AG09319 (cell line): Measurements from ENCODE around the gene TUB.

Experiments
- DNase-seq: peaks from one replicate; pipeline ENCODE4 v3.0.0-alpha.2; 2010; ENCODE audit warnings: low read depth; ENCODE audit errors: extremely low read depth
- TF ChIP-seq, protein P1 (sequence below): IDR thresholded peaks from 2 replicates; pipeline ENCODE4 v1.5.1; 2011; ENCODE audit warnings: low read depth, mild to moderate bottlenecking, inconsistent platforms, low read length, moderate library complexity

The TUB gene

GRCh38 chr11:8065031-8065430, 16.0 kb upstream of the TUB start:
- TF ChIP-seq, protein P1, sequence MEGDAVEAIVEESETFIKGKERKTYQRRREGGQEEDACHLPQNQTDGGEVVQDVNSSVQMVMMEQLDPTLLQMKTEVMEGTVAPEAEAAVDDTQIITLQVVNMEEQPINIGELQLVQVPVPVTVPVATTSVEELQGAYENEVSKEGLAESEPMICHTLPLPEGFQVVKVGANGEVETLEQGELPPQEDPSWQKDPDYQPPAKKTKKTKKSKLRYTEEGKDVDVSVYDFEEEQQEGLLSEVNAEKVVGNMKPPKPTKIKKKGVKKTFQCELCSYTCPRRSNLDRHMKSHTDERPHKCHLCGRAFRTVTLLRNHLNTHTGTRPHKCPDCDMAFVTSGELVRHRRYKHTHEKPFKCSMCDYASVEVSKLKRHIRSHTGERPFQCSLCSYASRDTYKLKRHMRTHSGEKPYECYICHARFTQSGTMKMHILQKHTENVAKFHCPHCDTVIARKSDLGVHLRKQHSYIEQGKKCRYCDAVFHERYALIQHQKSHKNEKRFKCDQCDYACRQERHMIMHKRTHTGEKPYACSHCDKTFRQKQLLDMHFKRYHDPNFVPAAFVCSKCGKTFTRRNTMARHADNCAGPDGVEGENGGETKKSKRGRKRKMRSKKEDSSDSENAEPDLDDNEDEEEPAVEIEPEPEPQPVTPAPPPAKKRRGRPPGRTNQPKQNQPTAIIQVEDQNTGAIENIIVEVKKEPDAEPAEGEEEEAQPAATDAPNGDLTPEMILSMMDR, result no peak
- DNase-seq, result no peak

GRCh38 chr11:8066036-8066910, 14.7 kb upstream of the TUB start:
- TF ChIP-seq, protein P1, result no peak
- no peak for DNase-seq

- DNase-seq, result no peak
Observed at GRCh38 chr11:8066911-8067455, 14.0 kb upstream of the TUB start.

DNA sequence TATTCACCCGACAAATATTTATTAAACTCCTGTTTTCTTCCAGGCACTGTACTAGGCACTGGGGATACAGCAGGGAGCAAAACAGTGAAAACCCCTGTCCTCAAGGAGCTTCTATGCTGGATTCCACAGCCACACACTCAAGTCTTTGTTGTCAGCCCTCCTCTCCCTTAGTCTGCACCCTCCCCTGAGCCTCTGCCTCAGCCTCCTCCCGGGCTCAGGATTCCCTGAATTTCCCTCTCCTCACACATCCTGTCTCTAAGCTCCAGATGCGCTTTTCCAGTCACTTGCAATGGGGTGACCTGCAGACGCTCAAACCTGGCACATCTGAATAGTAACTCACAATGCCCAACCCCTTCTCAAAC, 13.5 kb upstream of the TUB start:
- TF ChIP-seq, protein P1, result no peak

More at GRCh38 chr11:8066911-8067455, 14.0 kb upstream of the TUB start:
- TF ChIP-seq, protein P1, result no peak

GRCh38 chr11:8067929-8068575, 13.0 kb upstream of the TUB start:
- TF ChIP-seq, protein P1, result no peak
- no peak for DNase-seq

More for the DNA sequence above, 13.5 kb upstream of the TUB start:
- no peak for DNase-seq

GRCh38 chr11:8068605-8069221, 12.3 kb upstream of the TUB start:
- peak; percentile 73 for DNase-seq
- TF ChIP-seq, protein P1, result no peak
